Gastroesophageal sphincter (tissue), 3 donors: ENCODE measurements around the gene KIAA1958.

Experiments used
- CTCF ChIP-seq, 4 experiments: fragments of 200-600 bp in 2 of 4; fragments of 450-650 bp in 2 of 4; sonication (generic) in 1 of 4; IDR thresholded peaks; one replicate each; pipeline ENCODE4 v1.5.1; 2017 to 2019; ENCODE audit warnings: antibody characterized with exemption in 4 of 4, mild to moderate bottlenecking in 2 of 4, moderate library complexity in 2 of 4
- POLR2A ChIP-seq, 2 donors: fragments of 450-650 bp; IDR thresholded peaks; one replicate each; pipeline ENCODE4 v1.6.1; 2017; ENCODE audit warnings: antibody characterized with exemption in 2 of 2, mild to moderate bottlenecking in 2 of 2, moderate library complexity in 1 of 2
- POLR2AphosphoS5 ChIP-seq: sonication (generic); formaldehyde crosslinking; IDR thresholded peaks from one replicate; pipeline ENCODE4 v1.6.1; 2017; ENCODE audit warnings: antibody characterized with exemption

- no peak for TF ChIP-seq CTCF (IDR thresholded peaks at IDR 0.05)
- TF ChIP-seq POLR2A (IDR thresholded peaks at IDR 0.05): no peak
- TF ChIP-seq POLR2AphosphoS5: no peak
These were observed 49.2 kb downstream of the KIAA1958 start for GRCh38 chr9:112535811-112536210.
